GM18502 (cell line): ENCODE measurements around the gene P2RX3.

ENCODE experiments used
- ATAC-seq: cut with Tn5 transposase; IDR thresholded peaks from one replicate; pipeline ENCODE4 v1.9.1; 2021; ENCODE audit warnings: mild to moderate bottlenecking; ENCODE audit not compliant: unreplicated experiment, poor library complexity

P2RX3 gene

GRCh38 chr11:57364851-57365660, 26.9 kb downstream of the P2RX3 start:
- no peak for ATAC-seq

GRCh38 chr11:57368106-57368844, 30.1 kb downstream of the P2RX3 start:
- ATAC-seq, result no peak

- no peak for ATAC-seq
Measured at GRCh38 chr11:57368845-57369232, 30.7 kb downstream of the P2RX3 start.

DNA sequence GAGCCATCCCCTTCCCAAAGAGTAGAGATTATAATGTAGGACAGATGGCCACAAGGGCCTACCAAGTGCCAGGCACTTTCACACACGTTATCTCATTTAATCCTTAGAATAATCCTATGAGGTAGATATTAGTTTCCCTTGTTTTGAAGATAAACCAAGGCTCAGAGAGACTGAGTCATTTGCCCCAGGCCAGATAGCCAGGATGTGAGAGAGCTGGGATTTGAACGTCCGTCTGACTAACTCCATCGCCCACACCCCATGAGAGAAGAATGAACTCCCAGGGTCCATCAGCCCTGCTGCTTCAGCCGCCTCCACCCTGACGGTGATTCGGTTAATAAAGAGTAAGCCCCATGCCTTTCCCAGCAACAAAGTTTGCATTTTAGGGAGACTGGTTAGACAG, 32.1 kb downstream of the P2RX3 start:
- no peak for ATAC-seq

- ATAC-seq, result no peak
Measured at GRCh38 chr11:57370941-57371340, 32.8 kb downstream of the P2RX3 start.

- ATAC-seq, result no peak
Measured at GRCh38 chr11:57373146-57373545, 35.0 kb downstream of the P2RX3 start.

GRCh38 chr11:57374966-57375365, 36.8 kb downstream of the P2RX3 start:
- no peak for ATAC-seq

DNA sequence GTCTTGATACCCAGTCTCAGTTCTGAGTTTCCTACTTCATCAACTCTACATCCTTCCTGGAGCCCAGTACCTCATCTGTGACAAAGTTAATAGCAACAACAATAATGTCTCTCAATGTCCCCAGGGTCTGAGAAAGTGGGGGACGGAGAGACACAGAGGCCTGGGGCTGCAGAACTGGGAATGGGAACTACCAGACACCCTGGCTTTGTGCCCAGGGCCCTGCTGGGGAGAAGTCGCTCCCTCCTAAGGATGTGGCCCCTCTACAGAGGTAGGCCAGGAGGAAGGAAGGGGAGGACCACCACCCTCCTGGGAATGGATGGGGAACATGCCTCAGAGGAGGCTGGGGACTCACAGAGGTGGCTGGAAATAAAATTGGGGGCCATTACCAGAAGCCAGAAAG, 37.3 kb downstream of the P2RX3 start:
- no peak for ATAC-seq

DNA sequence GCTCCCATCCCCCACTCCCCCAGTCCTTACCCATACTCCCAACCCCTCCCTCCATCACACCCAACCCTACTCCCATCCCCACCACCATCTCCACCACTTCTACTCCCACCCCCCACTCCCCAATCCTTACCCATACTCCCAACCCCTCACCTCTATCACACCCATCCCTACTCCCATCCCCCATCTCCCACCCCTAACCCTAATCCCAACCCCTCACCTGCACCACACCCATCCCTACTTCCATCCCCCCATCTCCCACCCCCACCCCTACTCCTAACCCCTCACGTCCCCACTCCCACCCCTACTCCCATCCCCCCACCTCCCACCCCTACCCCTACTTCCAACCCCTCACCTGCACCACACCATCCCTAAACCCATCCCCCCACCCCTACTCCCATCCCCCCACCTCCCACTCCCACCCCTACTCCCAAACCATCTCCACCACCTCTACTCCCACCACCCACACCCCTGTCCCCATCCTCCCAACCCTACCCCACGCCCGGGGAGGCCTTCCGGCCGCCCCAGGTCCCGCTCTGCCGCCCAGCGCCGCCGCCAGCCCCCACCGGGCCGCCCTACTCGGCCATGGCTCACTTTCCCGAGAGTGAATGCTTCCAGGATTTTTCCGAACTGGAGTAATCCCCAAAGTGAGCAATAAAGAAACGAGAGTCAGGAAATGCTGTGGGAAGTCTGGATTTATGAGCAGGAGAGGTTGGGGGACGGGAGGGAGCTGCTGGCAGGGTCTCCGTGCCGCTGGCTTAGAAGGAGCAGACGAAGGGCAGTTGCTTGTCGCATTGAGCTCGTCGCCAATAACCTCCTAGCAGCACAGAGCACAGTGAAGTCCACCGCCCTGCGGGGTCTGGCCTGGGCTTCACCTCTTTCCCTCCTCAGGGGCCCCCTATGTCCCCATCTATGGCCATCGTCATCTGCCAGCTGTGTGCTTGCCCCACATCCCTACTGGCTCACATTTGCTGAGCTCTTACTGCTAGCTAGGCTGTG, 38.2 kb downstream of the P2RX3 start:
- ATAC-seq, result no peak

DNA sequence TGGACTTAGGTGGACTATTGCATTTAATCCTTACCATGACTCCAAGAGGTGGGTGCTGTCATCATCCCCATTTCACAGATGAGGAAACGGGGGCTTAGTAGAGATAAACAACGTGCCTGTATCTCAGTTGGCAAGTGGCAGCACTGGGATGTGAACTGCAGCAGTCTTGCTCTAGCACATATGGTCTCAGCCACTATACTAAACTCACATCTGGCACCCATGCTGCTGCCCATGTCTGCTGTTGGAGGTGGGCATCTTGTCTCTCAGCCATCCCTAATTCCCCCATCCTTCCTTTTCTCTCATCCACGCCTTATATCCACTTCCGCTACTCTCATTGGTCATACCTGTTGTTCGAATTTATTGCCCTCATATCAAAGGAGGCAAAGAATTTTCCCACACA, 39.0 kb downstream of the P2RX3 start:
- ATAC-seq, result no peak

DNA sequence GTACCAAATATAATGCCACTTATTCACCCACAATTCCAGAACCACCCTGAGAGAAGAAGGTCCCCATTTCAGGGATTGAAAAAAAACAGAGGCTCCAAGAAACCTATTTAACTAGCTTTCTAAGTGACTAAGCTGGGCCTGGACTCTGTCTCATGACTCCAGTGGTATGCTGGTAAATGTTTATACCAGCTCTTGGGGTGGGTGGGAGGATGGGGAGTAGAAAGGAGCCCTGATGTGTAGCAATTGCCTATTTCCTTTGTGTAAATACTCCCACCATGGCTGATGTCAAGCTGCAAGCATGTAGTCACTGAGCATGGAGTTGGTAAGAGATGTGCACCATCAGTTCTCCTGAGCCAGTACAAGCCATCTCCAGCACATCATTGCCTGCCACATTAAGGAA, 40.0 kb downstream of the P2RX3 start:
- no peak for ATAC-seq

DNA sequence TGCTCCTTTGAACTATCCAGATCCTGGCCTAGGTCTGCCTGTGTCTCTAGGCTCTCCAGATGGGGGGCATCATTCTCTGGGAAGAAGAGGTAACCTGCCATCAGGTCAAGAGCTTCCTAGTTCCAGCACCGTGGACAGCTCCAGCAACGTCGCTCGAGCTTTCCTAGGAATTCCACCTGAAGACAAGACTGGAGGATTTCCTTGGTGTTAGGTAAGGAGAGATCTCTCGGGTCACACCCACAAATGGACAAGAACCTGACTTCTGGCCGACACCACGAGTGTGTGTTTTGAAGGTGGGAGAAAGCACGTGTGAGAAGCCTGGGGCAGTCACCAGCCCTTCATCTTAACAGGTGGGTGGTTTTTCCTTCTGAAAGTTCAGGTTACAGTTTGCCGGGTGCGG, 41.6 kb downstream of the P2RX3 start:
- no peak for ATAC-seq

DNA sequence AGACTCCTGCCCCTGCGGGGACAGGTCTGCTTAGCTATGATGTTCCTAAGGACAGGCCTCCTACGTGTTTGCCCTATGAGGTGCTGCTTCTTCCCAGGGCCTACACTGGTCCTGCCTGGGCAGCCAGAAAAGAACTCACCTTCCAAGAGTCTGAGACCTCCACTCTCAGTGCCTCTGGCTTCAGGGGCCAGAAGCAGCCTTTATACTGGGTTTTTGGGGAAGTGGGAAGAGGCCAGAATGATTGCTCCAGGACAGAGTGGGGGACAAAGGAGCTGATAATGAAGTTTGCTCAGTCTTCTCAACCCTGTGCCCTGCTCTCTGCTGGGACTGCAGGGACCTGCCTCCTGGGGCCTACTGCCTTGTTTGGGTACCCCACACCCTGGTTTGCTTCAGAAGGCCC, 42.8 kb downstream of the P2RX3 start, which contains the start of gene PRG3:
Gene PRG3 (minus strand): TSS at position 176 of the 400 bp plus-strand sequence. CDS start 442 bp downstream, outside the sequence.
- no peak for ATAC-seq

DNA sequence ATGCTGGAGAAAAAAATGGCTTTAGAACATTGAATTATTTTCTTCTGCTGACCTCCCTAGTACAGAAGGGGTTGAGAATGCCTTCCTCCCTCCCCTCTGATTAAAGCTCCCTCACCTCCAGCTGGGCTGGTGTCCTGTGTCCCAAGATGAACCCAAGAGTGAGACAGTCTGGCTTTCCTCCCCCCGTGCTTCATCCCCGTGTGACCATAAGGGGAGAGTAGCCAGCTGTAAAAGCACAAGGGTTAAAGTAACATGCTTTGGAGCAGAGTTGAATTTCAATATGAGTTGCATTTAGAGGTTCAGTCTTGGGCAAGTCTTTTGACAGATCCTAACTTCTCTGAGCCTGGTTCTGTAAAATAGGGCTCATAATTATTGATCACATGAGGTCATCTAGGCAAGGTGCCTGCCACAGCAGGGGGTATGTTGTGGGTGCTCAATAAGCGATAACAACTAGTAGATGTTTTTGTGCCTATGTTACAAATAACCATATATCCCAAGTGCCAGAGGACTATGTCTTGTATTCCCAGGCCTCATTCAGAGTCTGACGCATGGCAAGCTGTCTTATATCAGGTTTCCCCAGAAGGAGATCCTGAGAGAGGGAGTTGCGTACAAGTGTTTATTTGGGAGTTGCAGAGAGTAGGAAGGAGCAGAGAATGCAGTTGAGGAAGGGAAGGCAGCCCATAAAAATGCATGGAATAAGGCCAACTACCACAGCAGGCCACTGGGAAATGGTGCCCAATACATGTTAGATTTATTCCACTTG, 48.2 kb downstream of the P2RX3 start:
- ATAC-seq, result no peak

GRCh38 chr11:57387289-57388030, 49.3 kb downstream of the P2RX3 start:
- no peak for ATAC-seq

- no peak for ATAC-seq
Measured at GRCh38 chr11:57390535-57390934, 52.4 kb downstream of the P2RX3 start, which contains the start of gene PRG2. PRG2 (minus strand) TSS chr11:57390650; CDS start chr11:57389944, 706 bp downstream.

DNA sequence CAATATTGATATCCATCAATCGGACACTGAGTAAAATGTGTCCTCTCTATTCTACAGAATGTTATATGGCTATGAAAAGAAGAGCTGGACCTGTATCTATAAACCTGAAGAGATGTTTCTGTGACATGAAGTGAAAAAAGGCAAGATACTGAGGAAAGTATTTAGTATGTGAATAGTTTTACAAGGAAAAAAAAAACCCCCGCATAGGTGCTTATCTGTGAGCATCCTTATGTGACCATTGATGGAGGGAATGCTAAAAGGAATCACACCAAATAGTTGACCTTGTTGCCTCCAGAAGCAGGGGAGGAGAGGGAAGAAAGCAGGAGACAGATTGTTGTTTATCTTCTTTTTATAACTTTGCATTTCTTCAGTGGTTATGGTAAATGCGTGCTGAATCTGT, 53.0 kb downstream of the P2RX3 start:
- ATAC-seq, result no peak

- no peak for ATAC-seq
Measured at GRCh38 chr11:57391539-57391938, 53.4 kb downstream of the P2RX3 start.
